HG03159 (cell line): Measurements from ENCODE around the gene EMSY.
"Not testable (repeated sequence)": the region's sequence is repeated elsewhere in the genome, so short reads cannot be mapped to it uniquely, and the experiment has no call there.

Experiments used
- ATAC-seq: cut with Tn5 transposase; IDR thresholded peaks from one replicate; pipeline ENCODE4 v1.9.1; 2021; ENCODE audit warnings: mild to moderate bottlenecking, moderate library complexity; ENCODE audit not compliant: unreplicated experiment

Gene EMSY

DNA sequence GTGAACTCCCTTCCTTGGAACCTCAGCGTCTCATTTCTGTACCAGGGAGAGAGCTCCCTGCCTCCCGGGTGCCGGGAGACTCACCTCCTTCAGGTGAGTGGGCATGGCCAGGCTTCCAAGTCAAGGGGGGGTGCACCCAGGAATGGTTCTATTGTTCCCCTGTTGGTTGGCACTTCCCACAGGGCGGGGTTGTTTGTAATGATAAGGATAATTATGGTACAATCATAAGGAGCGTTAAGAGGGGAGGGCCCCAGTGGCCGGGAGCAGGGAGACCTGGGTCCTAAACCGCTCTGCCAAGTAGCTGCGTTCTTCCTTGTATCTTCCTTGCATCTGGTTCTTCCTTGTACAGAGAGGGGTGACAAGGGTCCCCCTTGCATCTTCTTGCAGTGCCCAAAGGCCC lies 146.6 kb downstream of the EMSY start:
- no peak for ATAC-seq

DNA sequence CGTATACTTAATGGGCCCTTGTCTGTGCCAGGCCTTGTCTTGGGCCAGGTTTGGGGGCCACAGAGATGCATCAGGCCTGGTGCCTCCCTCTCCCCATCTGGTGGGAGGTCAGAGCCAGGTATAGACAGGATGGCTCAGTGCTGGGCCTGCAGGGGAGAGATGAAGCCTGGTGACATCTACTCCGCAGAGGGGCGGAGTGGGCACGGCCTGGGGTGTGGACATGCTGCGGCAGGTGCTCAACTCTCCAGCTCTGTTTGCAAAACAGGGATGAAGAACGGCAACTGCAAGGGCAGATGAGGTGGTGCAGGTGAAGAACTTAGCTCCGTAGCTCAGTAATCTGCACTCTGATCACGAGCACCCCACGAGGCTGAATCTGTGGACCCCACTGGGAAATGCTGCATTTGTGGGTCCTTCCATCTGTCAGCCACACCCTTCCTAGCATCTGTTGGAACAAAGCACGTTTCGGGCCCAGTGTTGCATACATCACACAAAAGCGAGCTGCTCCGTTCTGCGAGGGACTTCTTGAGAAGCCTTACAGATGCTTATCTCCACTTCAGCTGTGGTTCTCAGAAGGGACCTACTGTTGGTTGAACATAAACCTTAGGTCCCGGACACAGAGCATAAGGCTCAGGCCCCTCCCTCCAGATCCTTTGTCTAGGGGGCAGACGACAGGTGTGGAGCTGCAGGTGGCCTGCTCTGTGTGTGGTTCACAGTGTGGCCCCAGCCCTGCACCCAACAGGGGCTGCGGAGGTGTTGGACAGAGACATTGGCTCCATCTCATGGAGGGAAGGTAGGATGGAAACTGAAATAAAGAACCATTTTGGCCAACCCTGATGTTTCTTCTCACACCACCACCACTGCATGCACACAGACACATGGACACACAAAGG lies 147.5 kb downstream of the EMSY start:
- no peak for ATAC-seq

DNA sequence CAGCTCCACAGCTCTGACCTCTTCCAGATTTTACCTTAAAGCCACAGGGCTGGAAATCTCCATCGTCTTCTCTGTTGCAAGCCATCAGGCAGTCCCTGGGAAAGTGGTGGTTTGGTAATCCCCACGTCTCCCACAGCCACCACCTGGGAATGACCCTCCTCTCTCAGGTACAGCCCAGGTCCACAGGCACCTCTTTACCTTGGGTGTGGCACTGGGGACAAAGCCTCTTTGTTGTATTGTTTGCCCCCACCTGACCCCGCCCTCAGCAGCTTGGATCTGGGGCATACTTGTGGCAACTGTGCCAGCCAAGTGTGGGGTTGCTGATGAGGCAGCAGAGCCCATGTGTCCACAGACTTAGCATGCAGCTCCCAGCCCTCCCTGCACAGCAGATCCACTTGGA lies 148.1 kb downstream of the EMSY start:
- no peak for ATAC-seq

DNA sequence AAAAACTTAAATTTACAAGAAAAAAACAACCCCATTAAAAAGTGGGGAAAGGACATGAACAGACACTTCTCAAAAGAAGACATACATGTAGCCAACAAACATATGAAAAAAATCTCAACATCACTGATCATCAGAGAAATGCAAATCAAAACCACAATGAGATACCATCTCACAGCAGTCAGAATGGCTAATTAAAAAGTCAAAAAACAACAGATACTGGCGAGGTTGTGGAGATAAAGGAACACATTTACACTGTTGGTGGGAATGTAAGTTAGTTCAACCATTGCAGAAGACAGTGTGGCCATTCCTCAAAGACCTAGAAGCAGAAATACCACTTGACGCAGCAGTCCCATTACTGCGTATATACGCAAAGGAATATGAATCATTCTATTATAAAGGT lies 150.3 kb downstream of the EMSY start:
- ATAC-seq, result not testable (repeated sequence)

DNA sequence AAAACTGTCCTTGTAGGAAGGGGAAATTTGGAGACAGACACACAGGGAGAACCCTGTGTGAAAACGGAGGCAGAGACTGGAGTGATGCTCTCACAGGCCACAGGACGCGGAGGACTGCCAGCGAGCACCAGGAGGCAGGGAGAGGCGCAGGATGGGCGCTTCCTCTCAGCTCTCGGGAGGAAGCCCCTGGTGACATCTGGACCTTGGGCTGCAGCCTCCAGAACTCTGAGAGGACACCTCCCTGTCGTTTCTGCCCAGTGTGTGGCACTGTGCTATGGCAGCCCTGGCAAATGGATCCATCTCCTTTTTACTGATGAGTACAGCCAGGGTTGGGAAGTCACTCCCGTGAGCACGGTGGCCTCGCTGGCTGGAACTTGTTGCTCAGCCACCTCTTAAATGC lies 151.8 kb downstream of the EMSY start:
- no peak for ATAC-seq

DNA sequence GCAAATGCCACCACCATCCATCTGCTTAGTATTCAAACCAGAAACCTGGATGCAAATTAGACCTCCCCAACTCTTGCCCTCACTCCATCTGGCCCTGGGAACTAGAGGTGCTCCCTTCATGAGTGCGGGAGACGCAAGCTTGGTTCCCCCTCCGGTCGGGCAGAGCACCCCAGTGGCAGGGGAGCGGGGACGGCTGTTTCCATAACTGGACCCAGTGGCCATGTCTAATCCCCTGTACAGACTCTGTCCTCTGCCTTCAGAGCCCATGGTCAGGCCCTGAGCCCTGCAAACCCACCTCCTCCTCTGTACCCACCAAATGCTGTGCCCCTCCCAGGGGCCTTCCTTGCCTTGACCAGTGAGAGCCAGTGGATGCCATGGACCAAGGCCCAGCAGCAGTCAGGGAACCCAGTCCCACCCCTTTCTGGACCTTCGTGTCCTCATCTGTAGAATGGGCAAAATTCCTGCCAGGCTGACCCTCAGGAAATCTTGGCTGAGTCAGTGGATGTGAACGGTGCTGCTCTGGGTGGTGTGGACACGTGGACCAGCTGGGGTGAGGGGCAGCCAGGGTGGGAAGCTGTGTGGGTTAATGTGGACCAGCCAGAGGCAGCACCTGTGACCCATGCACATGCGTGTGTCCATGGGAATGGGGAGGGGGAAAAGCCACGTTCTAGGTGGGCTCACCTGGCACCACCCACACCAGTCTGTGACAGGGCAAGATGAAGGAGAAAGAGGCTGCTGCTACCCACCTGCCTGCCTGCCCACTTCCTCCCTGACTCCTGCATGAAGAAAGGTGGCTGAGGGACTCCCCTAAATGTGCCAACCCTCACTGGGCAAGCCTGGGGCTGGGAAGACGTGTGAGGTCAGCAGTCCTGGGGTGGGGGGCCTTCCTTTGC lies 153.0 kb downstream of the EMSY start:
- ATAC-seq, result no peak

DNA sequence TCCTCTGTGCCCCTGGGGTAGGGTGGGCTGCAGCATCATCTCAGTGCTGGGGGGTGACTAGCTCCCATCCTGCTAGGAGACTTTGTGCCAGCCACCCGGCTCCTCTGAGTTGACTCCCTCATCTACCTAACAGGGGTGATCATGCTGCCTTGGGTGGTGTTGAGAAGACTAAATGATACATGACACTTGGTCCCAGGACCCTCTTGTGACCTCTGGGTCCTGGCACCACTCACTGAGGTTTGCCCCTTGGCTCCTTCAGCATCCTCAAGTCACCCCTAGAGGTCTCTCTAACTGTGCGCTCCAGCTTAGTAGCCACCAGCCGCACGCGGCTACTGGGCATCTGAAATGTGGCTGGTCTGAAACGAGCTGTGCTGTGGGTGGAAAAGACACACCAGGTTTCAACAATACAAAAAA lies 153.6 kb downstream of the EMSY start:
- ATAC-seq, result no peak

DNA sequence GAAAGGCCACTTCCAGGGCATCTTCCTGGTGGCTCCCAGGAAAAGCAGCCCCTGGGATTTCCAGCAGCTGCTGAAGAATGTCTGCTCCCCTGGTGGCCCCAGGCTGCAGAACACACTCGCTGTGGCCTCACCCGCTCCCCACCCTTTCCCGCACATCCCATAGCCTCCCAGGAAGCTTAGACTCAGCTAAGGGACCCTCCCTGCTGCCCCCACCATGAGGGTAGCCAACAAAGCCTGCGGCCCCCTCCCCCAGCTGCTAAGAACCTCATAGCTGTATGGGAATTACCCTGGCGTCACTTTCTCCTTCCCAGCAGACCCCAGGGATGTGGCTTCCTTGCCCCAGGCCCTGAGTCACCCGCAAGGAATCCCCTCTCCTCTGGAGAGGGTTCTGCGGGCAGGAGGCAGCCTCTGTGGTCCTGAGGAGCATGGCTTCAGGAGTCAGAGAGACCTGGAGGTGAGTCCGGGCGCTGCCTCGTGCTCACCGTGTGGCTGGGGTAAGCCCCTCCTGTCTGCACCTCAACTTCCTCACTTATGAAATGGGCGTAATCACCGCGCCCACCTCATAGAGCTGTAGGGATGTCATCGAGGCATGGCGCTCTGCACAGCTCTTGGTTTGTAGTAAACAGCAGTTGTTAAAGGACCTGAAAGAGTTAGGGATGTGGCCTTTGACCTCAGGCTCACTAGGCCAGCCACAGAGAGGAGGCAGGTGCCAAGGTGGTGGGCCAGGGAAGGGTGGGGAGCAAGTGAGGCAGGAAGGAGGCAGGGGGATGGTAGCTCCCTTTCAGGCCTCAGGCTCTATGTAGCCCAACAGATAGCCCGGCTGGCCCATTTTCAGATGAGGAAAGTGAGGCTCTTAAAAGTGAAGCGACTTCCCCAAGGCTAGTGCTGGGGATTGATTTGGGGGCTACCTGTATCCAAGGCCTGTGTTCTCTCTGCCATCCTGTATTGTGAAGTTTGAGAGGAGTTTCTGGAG lies 154.5 kb downstream of the EMSY start:
- no peak for ATAC-seq

DNA sequence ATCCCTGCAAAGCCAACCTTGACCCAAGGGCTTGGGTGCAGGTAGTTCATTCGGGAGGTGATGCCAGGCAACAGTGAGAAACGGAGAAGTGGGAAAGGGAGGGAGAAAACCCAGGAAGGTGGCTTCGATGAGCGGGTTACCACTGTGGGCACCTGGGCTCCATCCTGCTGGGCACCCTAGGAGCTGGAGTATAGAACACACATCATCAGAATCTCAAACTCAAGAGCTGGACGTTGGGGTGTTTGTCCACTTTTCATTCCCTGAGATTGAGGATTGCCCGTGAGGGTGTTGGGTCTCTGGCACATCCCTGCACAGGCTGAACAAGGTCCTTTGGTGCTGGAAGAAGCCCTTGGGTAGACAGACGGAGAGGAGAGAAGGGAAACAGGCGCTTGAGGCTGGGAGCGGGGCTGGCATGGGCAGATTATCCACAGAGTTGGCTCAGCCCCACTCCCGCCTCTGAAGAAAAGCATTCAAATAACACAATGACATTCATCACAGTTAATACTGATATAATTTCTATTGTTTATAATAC lies 155.4 kb downstream of the EMSY start:
- ATAC-seq, result no peak

DNA sequence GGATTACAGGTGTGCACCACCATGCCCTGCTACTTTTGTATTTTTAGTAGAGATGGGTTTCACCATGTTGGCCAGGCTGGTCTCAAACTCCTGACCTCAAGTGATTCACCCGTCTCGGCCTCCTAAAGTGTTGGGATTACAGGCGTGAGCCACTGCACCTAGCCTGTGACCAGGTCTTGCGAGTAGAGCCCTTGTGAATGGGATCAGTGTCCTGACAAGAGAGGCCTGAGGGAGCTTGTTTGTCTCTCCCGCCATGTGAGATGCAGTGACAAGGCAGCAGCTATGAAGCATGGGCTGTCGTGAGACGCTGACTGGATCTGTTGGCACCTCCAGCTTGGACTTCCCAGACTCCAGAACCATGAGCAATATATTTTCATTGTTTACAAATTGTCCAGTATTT lies 156.5 kb downstream of the EMSY start:
- no peak for ATAC-seq

DNA sequence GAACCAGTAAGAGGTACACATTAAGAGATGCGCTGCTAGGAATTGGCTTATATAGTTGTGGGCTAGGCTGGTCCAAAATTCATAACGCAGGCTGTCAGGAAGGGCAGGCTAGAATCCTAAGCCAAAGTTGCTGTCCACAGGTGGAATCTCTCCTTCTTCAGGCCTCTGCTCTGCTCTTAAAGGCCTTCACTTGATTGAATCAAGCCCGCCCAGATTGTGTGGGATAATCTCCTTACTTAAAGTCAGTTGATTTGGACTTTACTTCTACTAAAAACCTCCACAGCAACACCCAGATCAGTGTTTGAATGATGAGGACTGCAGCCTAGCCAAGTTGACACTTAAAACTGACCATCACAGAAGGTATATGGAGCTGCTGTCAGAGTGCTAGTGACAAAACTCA lies 156.9 kb downstream of the EMSY start:
- ATAC-seq, result no peak

DNA sequence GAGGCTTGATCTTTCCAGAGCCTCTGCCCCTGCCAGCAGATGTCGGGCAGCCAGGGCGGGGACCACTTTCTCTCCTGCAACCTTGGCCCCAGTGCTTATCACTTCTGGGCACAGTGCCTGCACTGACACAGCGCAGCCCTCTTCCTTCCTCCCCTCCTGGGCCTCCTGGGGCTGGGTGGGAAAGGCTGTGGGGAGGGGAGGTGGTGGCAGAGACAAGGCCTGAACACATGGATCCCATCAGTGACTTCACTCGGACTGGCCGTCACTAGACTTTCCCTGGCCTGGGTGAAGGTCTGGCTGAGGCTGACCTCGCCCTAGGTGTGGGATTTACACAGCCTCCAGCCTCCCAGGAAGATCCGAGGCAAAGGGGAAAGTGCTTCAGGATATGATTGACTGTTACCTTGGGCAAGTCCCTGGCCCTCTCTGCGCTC lies 157.6 kb downstream of the EMSY start:
- no peak for ATAC-seq
